PC-9 (cell line): ENCODE data around the gene KDELR1. TPM values are rescaled to one million over a fixed set of nuclear protein-coding genes. Genes with fewer than 3 reads are reported as not detected.

ENCODE experiments used
- BruUV-seq: library from RNA; stranded (reverse); fragments of 400-500 nt; replicated peaks from 2 replicates; lab custom pipeline; 2021; lab: Mats Ljungman, UMichigan
- CTCF ChIA-PET: fragments of 300-600 bp; sonication (Branson Sonifier 250); formaldehyde crosslinking; loops from one replicate; lab custom pipeline; 2022; ENCODE audit warnings: antibody characterized with exemption; lab: Charles Lee
- POLR2A ChIA-PET: fragments of 300-600 bp; sonication (Branson Sonifier 250); formaldehyde crosslinking; loops from one replicate; lab custom pipeline; 2022; ENCODE audit warnings: antibody characterized with exemption; ENCODE audit not compliant: unreplicated experiment; lab: Charles Lee
- DNase-seq, 2 experiments: peaks; one replicate each; pipeline versions ENCODE4 v3.0.0 to v3.0.0-alpha.2; 2015 to 2022; ENCODE audit warnings: mixed read lengths in 1 of 2
- H2AFZ ChIP-seq: fragments of 200-600 bp; sonication (generic); 2 replicates; pipeline ENCODE4 v1.8.1; 2017; ENCODE audit warnings: antibody characterized with exemption
- H3F3A ChIP-seq: fragments of 200-600 bp; sonication (generic); 2 replicates; pipeline ENCODE4 v1.8.1; 2017; ENCODE audit warnings: antibody characterized with exemption, mild to moderate bottlenecking, low read depth; ENCODE audit not compliant: insufficient read depth
- H3K27ac ChIP-seq: fragments of 200-600 bp; sonication (generic); 2 replicates; pipeline ENCODE4 v1.6.1; 2016; ENCODE audit warnings: mixed run types
- H3K27me3 ChIP-seq: fragments of 200-600 bp; sonication (generic); 2 replicates; pipeline ENCODE4 v1.6.1; 2016; ENCODE audit warnings: low read depth, mixed run types; ENCODE audit not compliant: insufficient read depth
- H3K36me3 ChIP-seq: fragments of 200-600 bp; sonication (generic); 2 replicates; pipeline ENCODE4 v1.6.1; 2016; ENCODE audit warnings: low read depth, mixed run types
- H3K4me1 ChIP-seq: fragments of 200-600 bp; sonication (generic); replicated peaks from 2 replicates; pipeline ENCODE4 v1.6.1; 2016; ENCODE audit warnings: mixed run types; ENCODE audit not compliant: insufficient read depth
- H3K4me2 ChIP-seq: fragments of 200-600 bp; sonication (generic); 2 replicates; pipeline ENCODE4 v1.6.1; 2017; ENCODE audit warnings: mixed run types
- H3K4me3 ChIP-seq: fragments of 200-600 bp; sonication (generic); 2 replicates; pipeline ENCODE4 v1.6.1; 2016; ENCODE audit warnings: mixed run types
- H3K79me2 ChIP-seq: fragments of 200-600 bp; sonication (generic); 2 replicates; pipeline ENCODE4 v1.6.1; 2017; ENCODE audit warnings: low read depth, mixed run types
- H3K9me2 ChIP-seq: fragments of 200-600 bp; sonication (generic); 2 replicates; pipeline ENCODE4 v1.8.1; 2017; ENCODE audit warnings: mild to moderate bottlenecking; ENCODE audit not compliant: insufficient read depth
- H3K9me3 ChIP-seq: fragments of 200-600 bp; sonication (generic); 2 replicates; pipeline ENCODE4 v1.8.1; 2016; ENCODE audit warnings: low read depth; ENCODE audit not compliant: insufficient read depth
- H4K20me1 ChIP-seq: fragments of 200-600 bp; sonication (generic); 2 replicates; pipeline ENCODE4 v1.8.1; 2017; ENCODE audit not compliant: insufficient read depth
- CTCF ChIP-seq: fragments of 200-600 bp; sonication (generic); conservative IDR thresholded peaks from 2 replicates; pipeline ENCODE4 v1.6.1; 2017; ENCODE audit warnings: mixed run types, antibody characterized with exemption, mild to moderate bottlenecking, moderate library complexity
- EZH2 ChIP-seq: fragments of 200-600 bp; sonication (generic); IDR thresholded peaks from 2 replicates; pipeline ENCODE4 v1.8.0; 2017; ENCODE audit warnings: antibody characterized with exemption, low read depth
- intact Hi-C: fragments of 100-400 bp; cut with micrococcal nuclease; formaldehyde crosslinking; loops from one replicate; pipeline ENCODE4 v1.10.0; 2022; ENCODE audit not compliant: unreplicated experiment
- total RNA-seq: library from RNA; stranded (reverse); gene quantifications from 2 replicates; pipeline ENCODE4 v1.2.3, GENCODE V29; 2021

KDELR1 gene
- total RNA-seq, 1 experiment from 2014 or later: 261 TPM

- Histone ChIP-seq H3K4me3 (no peak overlapping the region), H3K79me2 (no peaks in the 10 kb centered on the region), H3K4me1 (peaks cover 10% of the 10 kb centered on the region; the same call in 1 of the 2 replicates), H3K27me3 (no peaks in the 10 kb centered on the region), H3K4me2 (no peak overlapping the region), H4K20me1 (no peaks in the 10 kb centered on the region), H2AFZ (no peak overlapping the region), H3K27ac (no peak overlapping the region), H3K9me3 (no peaks in the 10 kb centered on the region), H3K9me2 (no peaks in the 10 kb centered on the region), H3K36me3 (no peaks in the 10 kb centered on the region), H3F3A (peaks cover 17% of the 10 kb centered on the region; the same call in 1 of the 2 replicates)
- BruUV-seq: no TSS peak
- intact Hi-C loops: no loop called here
- CTCF ChIA-PET: interaction anchor here (0.6 kb wide), 1 partner anchor 232 kb away, joined by 3 read pairs; no protein-coding TSS in a partner anchor
- POLR2A ChIA-PET: no interaction called here
- no peak for TF ChIP-seq EZH2
- no peak for TF ChIP-seq CTCF
- DNase-seq: no peak
Observed at GRCh38 chr19:48341515-48342413, 49.6 kb downstream of the KDELR1 start.

DNA sequence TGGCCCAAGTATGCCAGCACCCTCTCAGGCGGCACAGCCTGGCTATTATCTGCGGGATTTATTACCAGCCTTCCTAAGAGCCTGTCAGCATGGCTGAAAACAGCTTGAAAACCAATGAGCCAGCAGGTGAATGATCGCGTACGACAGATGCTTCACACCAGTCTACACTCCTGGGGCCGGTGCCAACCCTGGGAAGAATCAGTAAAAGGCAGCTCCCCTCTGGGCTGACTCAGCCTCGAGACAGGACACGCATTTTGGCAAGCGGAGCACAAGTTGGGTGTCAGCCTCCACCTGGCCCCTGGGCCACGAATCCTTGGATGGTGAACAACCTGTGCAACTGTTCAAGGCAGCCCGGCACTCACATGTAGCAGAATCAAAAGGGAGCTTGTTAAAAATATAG lies 50.4 kb downstream of the KDELR1 start:
- intact Hi-C loops: no loop called here
- ChIA-PET CTCF (interaction anchor here (0.6 kb wide), 1 partner anchor 231 kb away, joined by 3 read pairs; no protein-coding TSS in a partner anchor), POLR2A (no interaction called here)
- TF ChIP-seq EZH2 (no peak), CTCF (no peak)
- Histone ChIP-seq H3K4me3 (no peak overlapping the region), H3K9me3 (no peaks in the 10 kb centered on the region), H3K27me3 (no peaks in the 10 kb centered on the region), H3K27ac (no peak overlapping the region), H3K79me2 (no peaks in the 10 kb centered on the region), H3F3A (peaks cover 17% of the 10 kb centered on the region; the same call in 1 of the 2 replicates), H2AFZ (no peak overlapping the region), H4K20me1 (no peaks in the 10 kb centered on the region), H3K4me1 (peaks cover 10% of the 10 kb centered on the region; the same call in 1 of the 2 replicates), H3K36me3 (no peaks in the 10 kb centered on the region), H3K4me2 (no peak overlapping the region), H3K9me2 (no peaks in the 10 kb centered on the region)
- peak in 1 of 2 experiments; percentile 48 for DNase-seq
- no TSS peak for BruUV-seq

GRCh38 chr19:48338802-48339503 lies 52.4 kb downstream of the KDELR1 start:
- H3K79me2 ChIP-seq: no peaks in the 10 kb centered on the region
- H3K4me1 ChIP-seq: peaks cover 10% of the 10 kb centered on the region; the same call in 1 of the 2 replicates
- DNase-seq: no peak
- intact Hi-C loops: no loop called here
- POLR2A ChIA-PET: no interaction called here
- no peak overlapping the region for H2AFZ ChIP-seq
- no peaks in the 10 kb centered on the region for H3K9me3 ChIP-seq
- no TSS peak for BruUV-seq
- H3F3A ChIP-seq: peaks cover 27% of the 10 kb centered on the region; the same call in 1 of the 2 replicates
- no peaks in the 10 kb centered on the region for H3K27me3 ChIP-seq
- H3K36me3 ChIP-seq: no peaks in the 10 kb centered on the region
- no peak overlapping the region for H3K4me3 ChIP-seq
- TF ChIP-seq CTCF (no peak), EZH2 (no peak)
- H3K27ac ChIP-seq: no peak overlapping the region
- no peak overlapping the region for H3K4me2 ChIP-seq
- no peaks in the 10 kb centered on the region for H3K9me2 ChIP-seq
- CTCF ChIA-PET: no interaction called here
- no peaks in the 10 kb centered on the region for H4K20me1 ChIP-seq
